ENCODE measurements around the gene NOC2L. TPM values are rescaled to one million over a fixed set of nuclear protein-coding genes. Genes with fewer than 3 reads are reported as not detected.
A peak's percentile ranks its signal among the peaks of the same experiment; 100 is the strongest.

Gene NOC2L
- total and polyA plus RNA-seq, 8 donors: 23.3 to 86.5 (median 37.5) TPM

- ATAC-seq (no peak), DNase-seq (peak in 2 of 6 donors; percentile 1 to 17), FAIRE-seq (no peak)
- WGBS, 2 donors: 64 to 69% methylated on average over 15 of the region's 15 CpGs
- TF ChIP-seq, protein P1, sequence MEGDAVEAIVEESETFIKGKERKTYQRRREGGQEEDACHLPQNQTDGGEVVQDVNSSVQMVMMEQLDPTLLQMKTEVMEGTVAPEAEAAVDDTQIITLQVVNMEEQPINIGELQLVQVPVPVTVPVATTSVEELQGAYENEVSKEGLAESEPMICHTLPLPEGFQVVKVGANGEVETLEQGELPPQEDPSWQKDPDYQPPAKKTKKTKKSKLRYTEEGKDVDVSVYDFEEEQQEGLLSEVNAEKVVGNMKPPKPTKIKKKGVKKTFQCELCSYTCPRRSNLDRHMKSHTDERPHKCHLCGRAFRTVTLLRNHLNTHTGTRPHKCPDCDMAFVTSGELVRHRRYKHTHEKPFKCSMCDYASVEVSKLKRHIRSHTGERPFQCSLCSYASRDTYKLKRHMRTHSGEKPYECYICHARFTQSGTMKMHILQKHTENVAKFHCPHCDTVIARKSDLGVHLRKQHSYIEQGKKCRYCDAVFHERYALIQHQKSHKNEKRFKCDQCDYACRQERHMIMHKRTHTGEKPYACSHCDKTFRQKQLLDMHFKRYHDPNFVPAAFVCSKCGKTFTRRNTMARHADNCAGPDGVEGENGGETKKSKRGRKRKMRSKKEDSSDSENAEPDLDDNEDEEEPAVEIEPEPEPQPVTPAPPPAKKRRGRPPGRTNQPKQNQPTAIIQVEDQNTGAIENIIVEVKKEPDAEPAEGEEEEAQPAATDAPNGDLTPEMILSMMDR (IDR thresholded peaks at IDR 0.05): no peak
- Histone ChIP-seq H3K36me3 (no peaks in the 10 kb centered on the region), H3K4me1 (no peaks in the 10 kb centered on the region), H3K4me3 (no peak overlapping the region), H3K27me3 (no peaks in the 10 kb centered on the region), H3K9me3 (no peaks in the 10 kb centered on the region), H3K27ac (no peak overlapping the region)
- intact Hi-C loops (cut with DNase I): no loop called here
Measured at GRCh38 chr1:911875-912739, 46.9 kb downstream of the NOC2L start.

DNA sequence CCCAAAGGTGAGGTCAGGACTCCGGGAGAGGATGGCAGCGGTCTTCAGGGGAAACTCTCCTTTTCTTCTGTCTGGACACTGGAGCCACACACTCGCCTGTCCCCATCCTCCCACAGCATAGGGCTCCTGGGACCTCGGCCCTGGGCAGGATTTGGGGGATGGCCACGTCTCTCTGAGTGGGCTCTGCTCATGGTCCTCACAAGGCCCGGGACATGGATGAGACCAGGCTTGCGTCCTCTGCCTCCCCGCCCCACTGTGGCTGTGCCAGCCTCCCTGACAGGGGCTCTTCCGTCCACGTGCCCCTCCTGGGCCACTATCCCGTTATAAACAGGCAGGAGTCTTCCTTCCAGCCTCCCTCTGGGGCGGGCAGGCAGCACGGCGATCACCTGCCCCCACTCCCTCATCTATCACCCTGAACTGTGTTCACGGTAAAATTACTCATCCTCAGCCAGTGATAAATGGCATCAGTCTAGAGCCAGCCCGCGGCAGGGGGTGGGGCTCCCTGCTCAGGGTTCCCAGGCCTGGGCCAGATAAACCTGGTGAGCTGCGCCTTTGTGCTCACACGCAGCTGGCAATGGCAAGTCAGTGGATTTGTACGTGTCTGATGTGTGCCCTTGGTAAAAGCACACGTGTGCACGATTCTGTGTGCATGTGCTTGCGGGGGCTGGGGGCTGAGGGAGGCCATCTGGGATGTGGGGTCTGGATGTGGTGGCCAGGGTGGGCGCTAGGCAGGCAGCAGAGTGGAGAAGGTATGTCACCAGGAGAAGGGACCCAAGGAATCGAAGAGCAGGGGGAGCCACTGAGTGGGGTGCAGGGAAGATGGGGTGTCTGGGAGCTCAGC is 48.0 kb downstream of the NOC2L start:
- DNase-seq (peak; percentile 8 to 59 (median 31)), ATAC-seq (peak in 3 of 4 donors; percentile 34 to 77 (median 61)), FAIRE-seq (no peak)
- Histone ChIP-seq H3K27ac (no peak overlapping the region), H3K36me3 (no peaks in the 10 kb centered on the region), H3K4me3 (no peak overlapping the region), H3K4me1 (no peaks in the 10 kb centered on the region), H3K27me3 (no peaks in the 10 kb centered on the region), H3K9me3 (no peaks in the 10 kb centered on the region)
- intact Hi-C loops (cut with DNase I): no loop called here
- 44 to 47% methylated on average over 25 of the region's 25 CpGs for WGBS, 2 donors
- TF ChIP-seq, protein P1 (IDR thresholded peaks at IDR 0.05): no peak

DNA sequence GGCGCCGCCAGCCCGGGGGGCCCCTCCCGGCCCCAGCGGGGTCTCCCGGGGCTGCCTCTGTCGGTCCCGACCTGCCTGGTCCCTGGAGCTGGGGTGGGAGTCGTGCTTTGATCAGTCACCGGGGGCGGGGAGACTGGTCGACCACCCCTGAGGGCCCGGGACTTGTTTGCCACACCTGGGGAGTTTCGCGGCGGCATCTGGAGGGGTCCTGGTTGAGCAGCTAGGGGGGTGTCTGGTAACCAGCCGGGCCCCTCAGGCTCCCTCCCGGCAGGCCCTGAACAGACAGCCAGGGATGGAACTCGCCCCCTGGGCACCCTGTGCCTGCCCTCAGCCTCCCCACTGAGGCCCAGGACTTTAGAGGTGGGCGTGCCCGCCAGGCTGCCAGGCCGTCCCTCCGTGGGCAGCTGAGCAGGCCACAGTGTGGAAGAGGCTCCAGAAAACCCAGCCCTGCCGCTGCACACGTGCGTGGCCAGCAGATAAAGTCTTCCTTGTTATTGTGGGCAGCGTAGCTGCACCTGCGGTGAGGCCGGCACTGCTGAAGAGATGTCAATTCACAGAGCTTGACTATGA is 48.7 kb downstream of the NOC2L start:
- Histone ChIP-seq H3K27ac (no peak overlapping the region), H3K27me3 (no peaks in the 10 kb centered on the region), H3K4me1 (no peaks in the 10 kb centered on the region), H3K9me3 (no peaks in the 10 kb centered on the region), H3K36me3 (no peaks in the 10 kb centered on the region), H3K4me3 (no peak overlapping the region)
- 24 to 27% methylated on average over 27 to 29 of the region's 29 CpGs for WGBS, 2 donors
- peak in 3 of 4 donors; percentile 13 to 16 (median 16) for ATAC-seq
- TF ChIP-seq, protein P1 (IDR thresholded peaks at IDR 0.05): no peak
- intact Hi-C loops (cut with DNase I): no loop called here
- peak; percentile 4 to 78 (median 24) for DNase-seq
- no peak for FAIRE-seq

DNA sequence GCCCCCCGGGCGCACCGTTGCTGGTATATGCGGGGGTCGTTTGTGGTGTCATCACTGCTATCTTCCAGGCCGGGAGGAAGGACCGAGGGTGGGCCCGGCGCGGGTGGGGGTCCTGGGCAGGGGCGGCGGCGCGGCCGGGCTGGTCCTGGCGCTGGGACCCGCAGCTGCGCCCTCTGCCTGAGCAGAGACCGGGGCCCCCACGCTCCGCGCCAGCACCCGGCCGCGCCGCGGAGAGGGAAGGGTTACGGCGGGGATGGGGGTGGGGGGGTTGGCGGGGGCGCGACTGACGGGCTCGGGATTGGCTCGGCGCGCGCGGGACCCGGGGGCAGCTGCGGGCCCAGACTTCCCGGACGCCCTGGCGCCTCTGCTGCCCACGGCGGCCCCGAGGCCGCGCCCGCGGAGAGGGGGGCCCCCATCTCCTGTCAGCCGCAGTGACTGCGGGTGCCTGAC is 49.2 kb downstream of the NOC2L start:
- FAIRE-seq (no peak), DNase-seq (peak in 2 of 6 donors; percentile 54 to 58), ATAC-seq (no peak)
- WGBS, 2 donors: 8 to 18% methylated on average over 11 to 53 of the region's 53 CpGs
- Histone ChIP-seq H3K27ac (no peak overlapping the region), H3K4me1 (no peaks in the 10 kb centered on the region), H3K9me3 (no peaks in the 10 kb centered on the region), H3K36me3 (no peaks in the 10 kb centered on the region), H3K27me3 (no peaks in the 10 kb centered on the region), H3K4me3 (no peak overlapping the region)
- intact Hi-C loops (cut with DNase I): no loop called here
- TF ChIP-seq, protein P1 (IDR thresholded peaks at IDR 0.05): no peak
